Lower lobe of right lung (tissue), 2 donors: ENCODE results near the gene INHBB. TPM values are rescaled to one million over a fixed set of nuclear protein-coding genes. Genes with fewer than 3 reads are reported as not detected.
A peak's percentile ranks its signal among the peaks of the same experiment; 100 is the strongest.

ENCODE experiments used
- ATAC-seq, 2 donors: fragments of 200-7000 bp; cut with Tn5 transposase; one replicate each; pipeline ENCODE4 v1.9.1; 2020 to 2022; ENCODE audit warnings: mild to moderate bottlenecking in 2 of 2, moderate library complexity in 2 of 2
- DNase-seq: peaks from one replicate; pipeline ENCODE4 v3.0.0-alpha.2; 2020
- H3K27ac ChIP-seq: fragments of 200-600 bp; one replicate; pipeline ENCODE4 v1.8.0; 2022
- H3K27me3 ChIP-seq: fragments of 200-600 bp; one replicate; pipeline ENCODE4 v1.8.0; 2022; ENCODE audit warnings: low read depth
- H3K36me3 ChIP-seq: fragments of 200-600 bp; one replicate; pipeline ENCODE4 v1.8.0; 2022; ENCODE audit warnings: mild to moderate bottlenecking
- H3K4me1 ChIP-seq: fragments of 200-600 bp; one replicate; pipeline ENCODE4 v1.8.0; 2022
- H3K4me3 ChIP-seq: fragments of 200-600 bp; one replicate; pipeline ENCODE4 v1.8.0; 2022; ENCODE audit warnings: mild to moderate bottlenecking
- H3K9me3 ChIP-seq: fragments of 200-600 bp; one replicate; pipeline ENCODE4 v1.8.0; 2022
- CTCF ChIP-seq: fragments of 200-600 bp; IDR thresholded peaks from one replicate; pipeline ENCODE4 v1.8.0; 2022; ENCODE audit warnings: antibody characterized with exemption, mild to moderate bottlenecking
- intact Hi-C: fragments of 100-400 bp; cut with DNase I; formaldehyde crosslinking; loops from one replicate; pipeline ENCODE4 v1.11.0; 2022
- total RNA-seq: library from RNA; stranded (reverse); fragmentation: NEBNext Ultra II Directional; extraction: Animal tissue kit (Norgen Biotek cat#: 25700); gene quantifications from one replicate; pipeline ENCODE4 v1.2.1, GENCODE V29; 2021
- donor health status: DM: no; HTN: yes; CAD: no; lungs with severe emphysema.

The INHBB gene
- total RNA-seq, 1 donor from 2014 or later = 5.2 TPM

GRCh38 chr2:120396013-120396860 lies 50.3 kb downstream of the INHBB start:
- no peaks in the 10 kb centered on the region for H3K9me3 ChIP-seq
- no peaks in the 10 kb centered on the region for H3K4me1 ChIP-seq
- H3K27ac ChIP-seq = no peak overlapping the region
- peak; percentile 22 to 23 for ATAC-seq
- no peaks in the 10 kb centered on the region for H3K36me3 ChIP-seq
- H3K4me3 ChIP-seq = no peak overlapping the region
- intact Hi-C loops = no loop called here
- no peak for DNase-seq
- H3K27me3 ChIP-seq = peaks cover 13% of the 10 kb centered on the region
- no peak for TF ChIP-seq CTCF

DNA sequence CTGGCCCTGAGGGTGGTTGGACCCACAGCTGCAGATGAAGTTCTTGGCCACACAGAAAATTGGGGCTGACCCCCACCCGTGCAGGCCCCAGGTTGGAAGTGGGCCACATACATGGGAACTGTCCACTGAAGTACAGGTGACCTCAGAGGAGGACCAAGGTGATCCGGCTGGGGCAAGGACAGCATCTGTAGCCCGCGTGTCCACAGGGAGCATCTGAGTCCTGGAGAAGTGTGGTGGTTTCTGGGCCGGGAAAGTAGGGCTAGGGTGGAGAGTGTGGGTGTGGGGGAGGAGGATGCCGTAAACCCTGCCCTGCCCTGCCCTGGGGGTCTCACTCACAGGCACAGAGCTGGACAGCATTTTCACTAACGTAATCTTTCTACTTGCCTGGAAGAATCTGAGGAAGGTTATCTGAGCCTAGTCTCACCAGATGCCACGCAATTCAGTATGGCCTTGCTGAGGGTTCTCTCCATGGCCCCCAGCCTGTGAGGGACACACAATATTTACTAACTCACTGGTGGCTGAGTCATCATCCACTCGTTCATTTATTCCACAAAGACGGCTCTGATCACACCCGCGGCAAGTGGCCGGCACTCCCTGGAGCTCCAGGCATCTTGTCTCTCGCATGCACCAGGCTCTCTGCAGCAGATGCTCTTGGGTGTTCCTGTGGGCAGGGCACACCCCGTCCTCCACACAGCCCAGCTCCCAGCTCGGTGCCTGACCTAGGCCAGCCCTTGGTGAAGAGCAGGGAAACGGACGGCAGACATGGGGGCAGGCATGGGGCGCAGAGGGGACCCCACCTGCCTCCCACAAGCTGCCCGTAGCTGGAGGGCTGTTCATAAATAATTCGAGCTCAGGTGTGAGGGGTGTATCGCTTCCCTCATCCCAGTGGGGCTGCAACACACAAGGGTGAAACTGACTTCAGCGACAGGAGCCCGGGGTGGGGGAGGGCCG lies 51.2 kb downstream of the INHBB start:
- H3K27me3 ChIP-seq = peaks cover 13% of the 10 kb centered on the region
- no peaks in the 10 kb centered on the region for H3K4me1 ChIP-seq
- DNase-seq (no peak), ATAC-seq (no peak)
- no peak overlapping the region for H3K27ac ChIP-seq
- H3K9me3 ChIP-seq = no peaks in the 10 kb centered on the region
- no peak for TF ChIP-seq CTCF
- no peaks in the 10 kb centered on the region for H3K36me3 ChIP-seq
- no peak overlapping the region for H3K4me3 ChIP-seq
- intact Hi-C loops = no loop called here

DNA sequence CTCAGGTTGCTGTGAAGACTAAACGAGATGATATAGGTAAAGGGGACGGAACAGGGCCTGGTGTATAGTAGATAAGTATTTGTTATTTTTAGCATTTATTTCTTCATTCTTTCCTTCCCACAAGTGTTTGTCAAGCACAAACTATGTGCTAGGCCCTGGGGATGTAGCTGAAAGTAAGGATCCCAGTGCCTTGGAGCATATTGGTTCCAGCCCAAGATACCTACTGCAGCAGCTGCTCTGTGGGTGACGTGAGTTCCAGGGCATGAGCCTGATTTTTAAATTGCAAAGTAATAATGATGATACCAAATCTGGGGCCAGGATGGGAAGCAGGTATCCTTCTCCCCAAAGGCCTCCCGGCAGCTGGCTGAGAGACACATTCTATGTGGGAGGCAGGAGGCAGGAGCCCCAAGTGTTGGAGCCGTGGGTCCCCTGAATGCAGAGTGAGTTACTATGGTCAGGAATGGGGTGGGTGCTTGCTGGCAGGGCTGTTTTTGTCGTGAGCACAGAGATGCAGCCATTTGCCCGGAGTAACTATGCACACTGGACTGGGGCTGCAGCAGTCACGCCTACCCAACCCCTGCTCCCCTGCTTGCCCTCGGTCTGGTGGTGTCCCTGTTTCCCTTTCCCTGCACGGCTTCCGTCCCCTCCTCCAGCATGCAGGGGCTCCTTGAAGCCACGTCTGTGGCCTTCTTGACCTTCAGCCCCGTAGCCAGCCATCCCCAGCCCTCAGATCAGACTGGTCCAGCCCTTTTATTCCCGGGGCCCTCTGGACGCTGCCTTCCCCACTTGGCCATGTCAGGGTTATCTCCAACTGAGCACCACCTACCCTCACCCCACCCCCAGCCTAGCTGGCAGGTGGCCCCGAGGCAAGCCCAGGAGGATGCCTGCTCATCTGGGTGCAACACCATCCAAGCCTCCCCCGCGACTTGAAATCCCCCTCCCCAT lies 52.4 kb downstream of the INHBB start:
- TF ChIP-seq CTCF = no peak
- Histone ChIP-seq H3K4me3 (no peak overlapping the region), H3K27ac (no peak overlapping the region), H3K4me1 (no peaks in the 10 kb centered on the region), H3K9me3 (no peaks in the 10 kb centered on the region), H3K27me3 (peaks cover 13% of the 10 kb centered on the region), H3K36me3 (no peaks in the 10 kb centered on the region)
- ATAC-seq (no peak), DNase-seq (no peak)
- intact Hi-C loops = no loop called here

DNA sequence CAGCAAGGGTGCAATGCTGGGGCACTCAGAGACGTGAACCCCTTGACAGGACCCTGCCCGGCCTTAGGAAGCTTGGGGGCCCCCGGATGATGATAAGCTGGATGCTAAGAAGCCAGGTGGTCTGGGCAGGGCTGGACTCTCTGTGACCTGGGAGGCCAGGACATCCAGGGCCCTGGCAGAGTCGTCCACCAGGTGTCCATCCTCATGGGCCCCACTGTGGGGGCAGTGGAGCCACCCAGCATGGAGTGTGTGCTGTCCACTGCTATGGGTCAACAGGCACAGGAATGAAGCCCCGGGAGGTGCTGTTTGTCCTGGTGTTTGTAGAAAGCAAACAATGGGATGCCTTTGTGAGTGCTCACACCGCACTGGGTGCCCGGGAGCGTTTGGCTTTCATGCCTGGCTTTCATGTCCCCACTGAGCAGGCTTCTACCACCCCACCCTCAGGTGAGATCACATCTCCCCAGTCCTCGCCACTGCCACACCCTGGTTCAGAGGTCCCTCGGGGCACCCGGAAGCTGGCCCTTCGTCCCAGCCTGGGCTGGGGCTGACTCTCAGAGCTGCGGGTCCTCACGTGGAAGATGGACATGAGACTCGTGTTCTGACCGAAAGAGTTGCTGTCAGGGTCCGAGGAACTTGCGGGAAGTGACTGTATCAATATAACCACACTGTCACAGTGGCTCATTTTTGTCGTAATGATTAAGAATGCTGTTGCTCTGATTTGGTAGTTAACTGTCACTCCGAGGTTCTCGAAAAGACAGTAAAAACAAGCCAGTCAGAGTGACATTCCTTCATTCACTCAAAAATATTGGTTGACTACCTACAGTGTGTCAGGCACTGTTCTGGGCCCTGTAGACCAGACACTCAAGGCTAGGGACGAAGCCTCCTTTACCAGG lies 53.3 kb downstream of the INHBB start:
- no peaks in the 10 kb centered on the region for H3K36me3 ChIP-seq
- no peak overlapping the region for H3K27ac ChIP-seq
- no peak for DNase-seq
- TF ChIP-seq CTCF = no peak
- H3K9me3 ChIP-seq = no peaks in the 10 kb centered on the region
- H3K27me3 ChIP-seq = peaks cover 13% of the 10 kb centered on the region
- ATAC-seq = peak in 1 of 2 donors; percentile 13
- intact Hi-C loops = no loop called here
- H3K4me1 ChIP-seq = no peaks in the 10 kb centered on the region
- no peak overlapping the region for H3K4me3 ChIP-seq
